Effector memory CD8-positive, alpha-beta T cell (primary cell): ENCODE measurements around the gene CNTN1.

Experiments
- ATAC-seq: fragments of 150-1000 bp; cut with Tn5 transposase; replicated peaks from 2 replicates; pipeline ENCODE4 v1.10.0; 2021; ENCODE audit warnings: mild to moderate bottlenecking, moderate library complexity
- DNase-seq, 3 experiments: peaks; one replicate each; pipeline ENCODE4 v3.0.0; 2021
- H3K27ac Mint-ChIP-seq, 2 donors: one replicate each; pipeline ENCODE4 v1.8.0; 2022; ENCODE audit warnings: mild to moderate bottlenecking in 2 of 2, mixed read lengths in 2 of 2, moderate library complexity in 2 of 2
- H3K27me3 Mint-ChIP-seq, 2 donors: one replicate each; pipeline ENCODE4 v1.8.0; 2022; ENCODE audit warnings: mixed read lengths in 2 of 2
- H3K36me3 Mint-ChIP-seq: one replicate; pipeline ENCODE4 v1.8.0; 2022; ENCODE audit warnings: mild to moderate bottlenecking, moderate library complexity, mixed read lengths; ENCODE audit not compliant: insufficient read depth
- H3K4me1 Mint-ChIP-seq, 2 donors: one replicate each; pipeline ENCODE4 v1.8.0; 2022; ENCODE audit warnings: low read depth in 2 of 2, mixed read lengths in 2 of 2
- H3K4me3 Mint-ChIP-seq, 2 donors: one replicate each; pipeline ENCODE4 v1.8.0; 2022; ENCODE audit warnings: mild to moderate bottlenecking in 2 of 2, mixed read lengths in 2 of 2, moderate library complexity in 2 of 2
- H3K9me3 Mint-ChIP-seq, 2 donors: one replicate each; pipeline ENCODE4 v1.8.0; 2022; ENCODE audit warnings: mixed read lengths in 2 of 2

Gene CNTN1

DNA sequence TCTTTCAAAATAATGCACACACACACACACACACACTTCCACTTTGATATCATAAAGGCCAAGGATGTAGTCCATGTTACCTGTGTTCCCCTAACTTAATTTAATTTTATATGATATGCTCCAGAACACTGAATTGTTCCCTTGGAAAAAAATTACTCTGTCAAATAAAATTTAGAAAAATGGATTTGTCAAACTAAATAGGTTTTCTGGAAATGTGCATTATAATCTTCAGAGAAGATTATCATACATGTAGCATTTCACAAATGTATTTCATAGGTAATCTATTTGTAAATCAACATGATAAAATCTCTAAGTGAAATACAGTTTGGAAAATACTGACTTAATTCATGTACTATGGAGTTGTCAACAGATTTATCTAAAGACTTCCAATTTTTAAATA, 68.6 kb downstream of the CNTN1 start:
- H3K36me3 Mint-ChIP-seq, result no peaks in the 10 kb centered on the region
- H3K4me1 Mint-ChIP-seq, result no peaks in the 10 kb centered on the region
- no peak for DNase-seq
- ATAC-seq, result no peak
- H3K27ac Mint-ChIP-seq, result no peak overlapping the region
- no peaks in the 10 kb centered on the region for H3K27me3 Mint-ChIP-seq
- H3K9me3 Mint-ChIP-seq, result peaks cover 4 to 14% of the 10 kb centered on the region in 2 donors
- no peak overlapping the region for H3K4me3 Mint-ChIP-seq

DNA sequence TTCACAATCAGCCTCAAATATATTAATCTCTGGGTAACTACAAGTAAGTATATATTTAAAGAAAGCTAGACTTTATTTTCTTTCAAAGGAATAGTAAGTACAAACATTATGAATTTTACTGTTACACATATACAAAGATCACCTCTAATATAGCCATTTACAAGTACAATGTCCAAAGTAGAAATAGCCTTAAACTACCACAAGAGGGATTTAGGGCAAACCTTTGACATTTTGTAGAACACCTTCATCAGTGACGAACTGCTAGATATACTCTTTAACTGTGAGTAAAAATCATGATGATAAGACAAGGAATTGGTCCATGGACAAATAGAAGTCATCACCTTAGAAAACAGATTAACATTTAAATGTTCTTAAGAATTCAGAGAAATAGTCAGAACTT, 69.8 kb downstream of the CNTN1 start:
- H3K9me3 Mint-ChIP-seq, result peaks cover 0 to 10% of the 10 kb centered on the region in 2 donors
- ATAC-seq (no peak), DNase-seq (no peak)
- no peaks in the 10 kb centered on the region for H3K4me1 Mint-ChIP-seq
- no peak overlapping the region for H3K27ac Mint-ChIP-seq
- no peaks in the 10 kb centered on the region for H3K27me3 Mint-ChIP-seq
- no peaks in the 10 kb centered on the region for H3K36me3 Mint-ChIP-seq
- no peak overlapping the region for H3K4me3 Mint-ChIP-seq

DNA sequence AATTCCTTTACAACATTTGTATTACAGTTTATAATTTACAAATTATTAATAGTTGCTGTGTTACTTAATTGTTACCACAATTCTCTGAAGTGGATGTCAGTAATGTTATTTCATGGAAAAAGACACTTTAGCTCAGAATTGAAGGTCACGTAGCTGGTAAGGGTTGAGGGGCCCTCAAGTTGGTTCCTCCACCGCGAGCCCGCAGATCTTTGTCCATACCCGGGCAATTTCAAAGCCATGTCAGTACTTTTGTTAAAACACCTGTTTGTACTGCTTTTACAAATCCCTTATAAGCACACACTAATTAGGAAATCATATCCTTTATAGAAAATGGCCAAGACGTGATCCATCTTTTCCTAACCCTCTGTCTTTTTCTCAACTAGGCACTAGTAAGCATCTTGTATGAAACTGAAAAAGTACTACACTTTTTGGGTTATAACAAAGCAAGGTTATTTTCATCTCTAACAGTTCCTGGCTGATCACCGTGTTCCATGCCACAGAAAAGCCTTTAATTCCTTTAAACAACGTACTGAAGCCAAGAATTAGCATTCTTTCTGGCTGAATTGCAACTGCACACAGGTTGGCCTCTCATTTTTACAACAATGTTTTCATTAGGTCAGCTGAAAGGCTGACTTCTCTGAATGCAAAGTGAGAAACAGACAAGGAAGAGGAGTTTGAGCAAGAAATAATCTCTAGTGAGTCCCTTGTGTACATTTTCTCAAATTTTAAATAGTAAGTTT, 76.1 kb downstream of the CNTN1 start:
- Mint-ChIP-seq H3K4me1 (no peaks in the 10 kb centered on the region), H3K27me3 (no peaks in the 10 kb centered on the region), H3K9me3 (peaks cover 0 to 6% of the 10 kb centered on the region in 2 donors), H3K36me3 (no peaks in the 10 kb centered on the region), H3K27ac (no peak overlapping the region), H3K4me3 (no peak overlapping the region)
- DNase-seq, result no peak
- ATAC-seq, result no peak

DNA sequence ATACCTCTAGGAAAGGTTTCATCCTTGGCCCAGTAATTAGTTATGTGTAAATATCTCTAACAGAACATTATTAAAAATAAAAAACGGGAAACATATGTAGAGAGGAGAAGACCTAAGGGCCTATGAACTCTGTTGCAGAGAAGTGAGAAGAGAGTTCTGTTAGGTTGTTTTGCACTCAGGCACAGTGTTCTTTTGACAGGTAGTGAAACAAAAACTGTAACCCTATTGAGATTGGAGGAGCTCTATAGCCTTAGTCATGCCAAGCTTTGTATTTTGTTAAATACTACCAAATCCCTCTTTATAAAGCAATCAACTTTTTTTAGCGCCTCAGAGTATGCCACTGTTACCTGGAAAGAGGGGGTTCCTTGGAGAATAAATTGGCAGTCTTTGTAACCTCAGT, 77.6 kb downstream of the CNTN1 start:
- Mint-ChIP-seq H3K9me3 (peaks cover 0 to 7% of the 10 kb centered on the region in 2 donors), H3K27ac (no peak overlapping the region), H3K4me1 (no peaks in the 10 kb centered on the region), H3K4me3 (no peak overlapping the region), H3K36me3 (no peaks in the 10 kb centered on the region), H3K27me3 (no peaks in the 10 kb centered on the region)
- ATAC-seq (no peak), DNase-seq (no peak)

DNA sequence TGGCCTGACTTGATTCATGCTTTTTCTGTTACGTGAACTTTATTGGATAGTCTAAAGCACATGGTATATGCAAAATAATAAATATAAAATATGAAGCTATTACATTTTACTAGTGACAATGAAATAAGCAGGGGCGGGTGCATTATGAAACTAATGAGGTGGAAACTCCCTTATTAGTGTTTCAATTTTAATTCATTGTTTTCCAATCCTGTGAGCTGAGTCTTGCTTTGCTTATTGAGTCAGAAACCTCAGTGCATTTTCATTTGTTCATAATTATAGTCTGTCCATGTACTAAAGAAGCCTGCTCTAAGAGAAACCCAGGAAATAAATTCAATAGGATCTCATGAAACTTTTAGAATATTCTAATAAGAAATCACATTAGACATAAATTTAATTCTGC, 78.5 kb downstream of the CNTN1 start:
- Mint-ChIP-seq H3K27me3 (no peaks in the 10 kb centered on the region), H3K4me3 (no peak overlapping the region), H3K27ac (no peak overlapping the region), H3K4me1 (no peaks in the 10 kb centered on the region), H3K9me3 (peaks cover 0 to 7% of the 10 kb centered on the region in 2 donors), H3K36me3 (no peaks in the 10 kb centered on the region)
- ATAC-seq, result no peak
- no peak for DNase-seq

DNA sequence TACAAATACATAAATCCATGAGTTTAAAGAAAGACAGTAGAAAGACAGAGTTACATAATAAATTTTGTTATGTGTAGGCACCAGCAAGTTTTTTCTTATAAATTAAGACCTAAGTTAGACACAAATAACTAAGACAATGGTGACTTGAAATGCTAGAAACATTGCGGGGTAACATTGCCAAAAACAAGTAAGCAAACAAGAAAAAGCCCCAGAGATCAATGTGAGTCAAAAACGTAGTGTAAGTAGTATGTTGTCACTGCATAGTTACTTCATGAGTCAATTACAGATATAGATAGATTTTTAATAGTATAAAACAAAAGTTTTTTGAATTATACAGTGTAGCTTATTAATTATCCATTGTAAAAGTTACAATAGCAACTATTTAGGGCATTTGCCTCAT, 83.4 kb downstream of the CNTN1 start:
- DNase-seq (no peak), ATAC-seq (no peak)
- H3K27ac Mint-ChIP-seq, result no peak overlapping the region
- H3K4me3 Mint-ChIP-seq, result no peak overlapping the region
- H3K27me3 Mint-ChIP-seq, result no peaks in the 10 kb centered on the region
- H3K36me3 Mint-ChIP-seq, result no peaks in the 10 kb centered on the region
- no peaks in the 10 kb centered on the region for H3K4me1 Mint-ChIP-seq
- H3K9me3 Mint-ChIP-seq, result peaks cover 0 to 7% of the 10 kb centered on the region in 2 donors

DNA sequence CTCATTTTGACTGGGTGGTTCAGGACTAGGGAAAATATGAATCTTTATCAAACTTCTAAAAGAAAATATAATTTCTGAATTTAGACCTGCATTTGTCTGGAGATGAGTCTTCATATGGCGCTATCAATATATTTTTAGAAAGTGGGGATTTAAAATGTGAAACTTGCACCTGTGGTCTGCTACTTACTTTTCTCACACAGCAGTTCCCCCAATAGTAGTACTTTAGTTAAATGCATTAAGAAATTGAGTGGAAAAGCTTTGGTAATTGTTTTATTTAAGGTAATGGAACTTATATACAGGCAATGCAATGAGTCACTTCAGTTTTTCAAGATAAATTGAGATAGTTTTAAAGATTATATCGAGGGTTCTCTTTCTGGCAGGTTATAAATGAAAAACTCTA, 91.9 kb downstream of the CNTN1 start:
- DNase-seq (no peak), ATAC-seq (no peak)
- H3K4me3 Mint-ChIP-seq, result no peak overlapping the region
- no peaks in the 10 kb centered on the region for H3K4me1 Mint-ChIP-seq
- H3K27me3 Mint-ChIP-seq, result no peaks in the 10 kb centered on the region
- no peaks in the 10 kb centered on the region for H3K36me3 Mint-ChIP-seq
- peaks cover 12 to 13% of the 10 kb centered on the region in 2 donors for H3K9me3 Mint-ChIP-seq
- no peak overlapping the region for H3K27ac Mint-ChIP-seq

DNA sequence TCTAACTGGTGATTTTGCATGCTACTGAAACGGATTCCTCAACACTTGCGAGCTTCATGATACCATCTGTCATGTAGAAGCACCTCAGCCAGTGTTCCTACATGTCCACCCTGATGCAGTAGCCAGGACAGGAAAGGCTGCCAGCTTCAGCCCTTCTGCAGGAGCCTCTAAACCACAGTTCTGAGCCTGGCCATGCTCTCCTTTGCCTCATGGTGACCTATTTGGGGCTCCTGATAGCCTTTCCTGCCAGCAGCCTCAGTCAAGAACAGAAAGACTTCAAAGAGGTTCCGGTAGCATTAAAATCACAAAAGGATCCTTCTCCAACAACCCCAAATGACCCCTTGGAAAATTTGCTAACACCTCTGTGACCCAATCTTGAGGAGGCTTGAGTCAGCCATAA, 96.0 kb downstream of the CNTN1 start:
- no peak for ATAC-seq
- no peak overlapping the region for H3K27ac Mint-ChIP-seq
- H3K4me3 Mint-ChIP-seq, result no peak overlapping the region
- DNase-seq, result no peak
- no peaks in the 10 kb centered on the region for H3K36me3 Mint-ChIP-seq
- H3K27me3 Mint-ChIP-seq, result no peaks in the 10 kb centered on the region
- H3K4me1 Mint-ChIP-seq, result no peaks in the 10 kb centered on the region
- peaks cover 12 to 24% of the 10 kb centered on the region in 2 donors for H3K9me3 Mint-ChIP-seq

DNA sequence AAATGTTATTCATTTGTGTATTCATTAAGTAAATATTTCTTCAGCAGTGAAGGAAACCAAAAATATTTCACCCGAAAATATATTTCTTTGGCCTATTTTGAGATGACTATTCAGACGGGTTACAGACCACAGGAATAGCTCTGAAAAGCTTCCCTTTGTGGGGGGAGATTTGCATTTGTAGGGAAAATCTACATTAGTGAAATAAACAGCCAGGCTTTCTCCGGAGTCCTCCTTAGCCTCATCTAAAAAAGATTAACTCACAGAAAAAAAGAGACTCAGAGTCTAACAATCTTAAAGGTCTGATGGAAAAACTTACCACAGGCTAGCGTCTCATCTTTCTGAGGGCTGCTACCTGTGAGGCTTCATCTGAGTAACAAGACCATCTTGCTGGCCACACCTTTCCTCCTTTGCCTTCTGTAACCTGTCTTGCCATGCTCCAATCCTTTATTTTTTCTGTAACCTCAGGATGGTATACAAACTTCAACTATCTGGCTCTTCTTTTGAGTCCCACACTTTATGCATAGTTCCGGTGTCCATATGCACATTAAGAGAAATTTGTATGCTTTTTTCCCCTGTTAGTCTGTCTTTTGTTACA, 100.7 kb downstream of the CNTN1 start:
- no peak overlapping the region for H3K4me3 Mint-ChIP-seq
- no peak overlapping the region for H3K27ac Mint-ChIP-seq
- H3K27me3 Mint-ChIP-seq, result no peaks in the 10 kb centered on the region
- peaks cover 8 to 19% of the 10 kb centered on the region in 2 donors for H3K9me3 Mint-ChIP-seq
- DNase-seq (no peak), ATAC-seq (no peak)
- no peaks in the 10 kb centered on the region for H3K4me1 Mint-ChIP-seq
- no peaks in the 10 kb centered on the region for H3K36me3 Mint-ChIP-seq

DNA sequence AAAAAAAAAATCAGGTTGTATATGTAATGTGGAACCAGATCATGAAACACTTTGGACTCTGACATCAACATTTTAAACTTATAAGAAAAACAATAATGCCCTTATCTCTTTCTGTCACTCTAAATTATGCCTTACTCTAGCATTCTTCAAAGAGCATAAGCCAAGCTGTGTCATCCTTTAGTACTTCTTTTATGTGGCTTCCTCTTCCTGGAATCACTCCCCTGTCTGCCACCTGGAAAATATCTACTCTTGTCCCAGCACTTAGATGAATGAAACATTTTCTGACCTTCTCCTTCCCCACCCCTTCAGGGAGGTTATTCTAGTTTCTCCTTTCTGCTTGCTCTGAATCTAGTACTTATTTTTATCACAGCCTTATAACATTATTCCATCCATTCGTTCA, 101.2 kb downstream of the CNTN1 start:
- DNase-seq (no peak), ATAC-seq (no peak)
- H3K4me1 Mint-ChIP-seq, result no peaks in the 10 kb centered on the region
- no peaks in the 10 kb centered on the region for H3K27me3 Mint-ChIP-seq
- peaks cover 7 to 19% of the 10 kb centered on the region in 2 donors for H3K9me3 Mint-ChIP-seq
- H3K4me3 Mint-ChIP-seq, result no peak overlapping the region
- H3K36me3 Mint-ChIP-seq, result no peaks in the 10 kb centered on the region
- H3K27ac Mint-ChIP-seq, result no peak overlapping the region

DNA sequence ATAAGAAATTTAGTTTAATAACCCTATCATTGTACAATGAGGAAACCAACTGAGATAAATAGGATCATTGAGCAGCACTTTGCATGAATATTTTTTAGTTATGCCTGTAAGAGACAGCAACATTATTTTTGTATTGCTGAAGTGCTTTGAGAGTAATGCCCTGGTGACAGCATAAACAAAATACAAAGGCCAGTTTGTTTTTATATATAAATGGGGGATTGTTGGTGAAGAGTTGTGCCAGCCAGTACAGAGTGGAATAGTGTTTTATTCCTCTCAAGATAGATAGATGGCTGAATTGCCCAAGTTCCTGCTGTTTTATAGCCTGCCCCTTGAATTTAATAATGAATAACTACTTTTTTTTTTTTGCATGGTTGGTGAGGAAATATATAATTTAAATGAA, 101.8 kb downstream of the CNTN1 start:
- H3K9me3 Mint-ChIP-seq, result peaks cover 5 to 19% of the 10 kb centered on the region in 2 donors
- no peak overlapping the region for H3K4me3 Mint-ChIP-seq
- ATAC-seq (no peak), DNase-seq (no peak)
- no peaks in the 10 kb centered on the region for H3K4me1 Mint-ChIP-seq
- H3K27ac Mint-ChIP-seq, result no peak overlapping the region
- no peaks in the 10 kb centered on the region for H3K36me3 Mint-ChIP-seq
- no peaks in the 10 kb centered on the region for H3K27me3 Mint-ChIP-seq

DNA sequence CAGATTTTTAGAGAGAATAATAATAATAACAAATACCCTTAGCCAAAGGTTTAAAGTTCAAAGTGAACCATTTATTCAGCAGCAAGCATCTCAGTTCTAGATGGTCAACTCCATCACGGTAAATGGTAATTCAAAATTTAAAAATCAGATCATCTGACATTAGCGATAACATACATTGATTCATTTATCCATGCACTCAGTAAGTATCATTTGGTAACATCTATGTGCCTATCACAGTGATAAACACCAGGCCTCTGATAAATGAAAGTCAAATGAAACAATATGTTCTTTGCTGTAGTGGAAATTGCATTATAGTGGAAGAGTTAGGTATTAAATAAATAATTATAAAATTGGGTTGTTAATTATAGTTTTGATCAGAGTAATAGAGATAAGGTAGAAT, 108.8 kb downstream of the CNTN1 start:
- Mint-ChIP-seq H3K4me1 (no peaks in the 10 kb centered on the region), H3K36me3 (no peaks in the 10 kb centered on the region), H3K4me3 (no peak overlapping the region), H3K27ac (no peak overlapping the region), H3K27me3 (no peaks in the 10 kb centered on the region), H3K9me3 (peaks cover 9 to 13% of the 10 kb centered on the region in 2 donors)
- DNase-seq (no peak), ATAC-seq (no peak)

DNA sequence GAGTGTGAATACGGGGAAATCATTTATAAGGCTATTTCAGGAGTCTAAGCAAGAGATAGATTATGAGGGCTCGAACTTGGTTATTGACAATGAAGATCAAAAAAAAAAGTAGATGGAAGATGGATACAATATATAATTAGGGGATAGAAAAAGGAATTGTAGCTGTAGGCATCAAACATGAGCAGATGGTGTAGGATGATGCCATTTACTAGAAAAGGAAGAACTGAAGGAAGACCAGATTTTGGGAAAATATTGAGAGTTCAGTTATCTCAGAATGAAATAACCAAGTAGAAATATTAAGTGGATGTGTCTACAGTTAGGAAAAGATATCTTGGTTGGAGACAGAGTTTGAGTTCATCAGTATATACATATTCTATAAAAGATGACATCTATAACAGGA, 109.6 kb downstream of the CNTN1 start:
- H3K36me3 Mint-ChIP-seq, result no peaks in the 10 kb centered on the region
- no peaks in the 10 kb centered on the region for H3K4me1 Mint-ChIP-seq
- H3K27ac Mint-ChIP-seq, result no peak overlapping the region
- peaks cover 9 to 13% of the 10 kb centered on the region in 2 donors for H3K9me3 Mint-ChIP-seq
- no peaks in the 10 kb centered on the region for H3K27me3 Mint-ChIP-seq
- H3K4me3 Mint-ChIP-seq, result no peak overlapping the region
- no peak for DNase-seq
- no peak for ATAC-seq

DNA sequence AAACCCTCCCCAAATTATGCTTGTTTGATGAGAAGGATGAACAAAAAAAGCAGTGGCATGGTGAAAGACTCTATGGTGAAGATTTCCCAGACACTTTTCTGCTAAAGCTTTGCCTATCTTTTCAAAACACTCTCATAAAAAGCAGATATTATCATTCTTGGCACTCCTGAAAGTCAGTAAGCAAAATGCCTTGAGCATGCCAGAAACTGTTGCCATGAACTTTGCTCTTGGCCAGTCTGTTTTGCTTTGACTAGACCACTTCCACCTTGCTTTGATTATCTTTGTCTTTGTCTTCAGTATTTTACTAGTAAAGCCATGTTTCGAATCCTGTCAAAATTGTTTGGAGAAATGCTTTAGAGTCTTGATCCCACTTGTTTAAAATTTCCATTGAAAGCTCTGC, 110.4 kb downstream of the CNTN1 start:
- no peak for ATAC-seq
- Mint-ChIP-seq H3K36me3 (no peaks in the 10 kb centered on the region), H3K27ac (no peak overlapping the region), H3K27me3 (no peaks in the 10 kb centered on the region), H3K4me1 (no peaks in the 10 kb centered on the region), H3K9me3 (peaks cover 5 to 9% of the 10 kb centered on the region in 2 donors), H3K4me3 (no peak overlapping the region)
- DNase-seq, result no peak
